Coronary artery (tissue), 2 donors: ENCODE results near the gene ADAMTS3.

Source experiments
- DNase-seq: peaks from one replicate; pipeline ENCODE4 v3.0.0-alpha.2; 2017; ENCODE audit warnings: low spot score
- H3K27ac ChIP-seq, 2 donors: fragments of 200-600 bp; sonication (generic); one replicate each; pipeline ENCODE4 v1.5.1; 2016 to 2019
- H3K4me3 ChIP-seq: fragments of 200-600 bp; sonication (generic); 2 replicates; pipeline ENCODE4 v1.5.1; 2016; ENCODE audit warnings: mild to moderate bottlenecking, moderate library complexity
- TF ChIP-seq, protein P1 (sequence below): fragments of 200-600 bp; sonication (generic); IDR thresholded peaks from one replicate; pipeline ENCODE4 v1.5.1; 2019; ENCODE audit warnings: antibody characterized with exemption

ADAMTS3 gene

DNA sequence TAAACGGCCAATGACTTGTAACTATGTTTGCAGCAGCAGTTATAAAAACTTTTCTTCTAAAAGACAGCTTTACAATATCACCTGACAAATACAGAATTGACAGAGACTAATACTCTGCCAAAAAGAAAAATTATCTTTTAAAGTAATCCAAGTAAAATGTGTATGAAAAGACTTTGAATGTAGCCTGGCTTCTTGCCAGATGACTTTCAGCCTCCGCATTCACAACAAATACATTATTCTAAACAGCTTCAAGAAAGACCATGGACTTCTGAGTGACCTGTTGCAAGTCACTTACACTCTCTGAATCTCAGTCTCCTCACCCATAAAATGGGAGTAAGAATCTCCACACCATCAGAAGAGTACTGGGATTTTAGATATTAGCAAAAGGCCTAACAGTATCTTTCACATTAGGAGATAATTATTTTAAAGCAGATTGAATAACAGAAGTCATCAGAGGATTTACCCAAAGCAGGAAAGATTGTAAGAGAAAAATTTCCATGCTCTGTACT lies 2.5 kb downstream of the ADAMTS3 start:
- no peak for DNase-seq
- Histone ChIP-seq H3K4me3 (no peak overlapping the region), H3K27ac (no peak overlapping the region)
- TF ChIP-seq, protein P1, sequence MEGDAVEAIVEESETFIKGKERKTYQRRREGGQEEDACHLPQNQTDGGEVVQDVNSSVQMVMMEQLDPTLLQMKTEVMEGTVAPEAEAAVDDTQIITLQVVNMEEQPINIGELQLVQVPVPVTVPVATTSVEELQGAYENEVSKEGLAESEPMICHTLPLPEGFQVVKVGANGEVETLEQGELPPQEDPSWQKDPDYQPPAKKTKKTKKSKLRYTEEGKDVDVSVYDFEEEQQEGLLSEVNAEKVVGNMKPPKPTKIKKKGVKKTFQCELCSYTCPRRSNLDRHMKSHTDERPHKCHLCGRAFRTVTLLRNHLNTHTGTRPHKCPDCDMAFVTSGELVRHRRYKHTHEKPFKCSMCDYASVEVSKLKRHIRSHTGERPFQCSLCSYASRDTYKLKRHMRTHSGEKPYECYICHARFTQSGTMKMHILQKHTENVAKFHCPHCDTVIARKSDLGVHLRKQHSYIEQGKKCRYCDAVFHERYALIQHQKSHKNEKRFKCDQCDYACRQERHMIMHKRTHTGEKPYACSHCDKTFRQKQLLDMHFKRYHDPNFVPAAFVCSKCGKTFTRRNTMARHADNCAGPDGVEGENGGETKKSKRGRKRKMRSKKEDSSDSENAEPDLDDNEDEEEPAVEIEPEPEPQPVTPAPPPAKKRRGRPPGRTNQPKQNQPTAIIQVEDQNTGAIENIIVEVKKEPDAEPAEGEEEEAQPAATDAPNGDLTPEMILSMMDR = no peak

DNA sequence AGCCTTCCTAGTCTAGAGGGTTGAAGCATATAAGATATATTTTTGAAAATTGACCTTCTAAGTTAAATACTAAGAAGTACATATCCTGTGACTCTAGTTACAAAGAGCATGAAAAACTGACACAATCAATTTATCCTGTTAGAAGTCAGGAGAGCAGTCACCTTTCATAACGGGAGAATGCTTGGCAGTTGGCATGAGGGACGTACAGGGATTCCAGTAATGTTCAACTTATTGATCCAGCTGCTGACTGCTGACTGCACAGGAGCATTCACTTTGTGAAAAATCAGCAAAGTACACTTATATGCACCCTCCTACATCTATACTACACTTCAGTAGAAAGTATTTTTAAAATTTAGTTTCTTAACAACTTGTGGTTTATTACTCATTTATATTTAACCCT lies 4.2 kb downstream of the ADAMTS3 start:
- TF ChIP-seq, protein P1 = no peak
- peak overlapping the region in 1 of 2 donors; percentile 8 for H3K27ac ChIP-seq
- no peak for DNase-seq
- H3K4me3 ChIP-seq = no peak overlapping the region

DNA sequence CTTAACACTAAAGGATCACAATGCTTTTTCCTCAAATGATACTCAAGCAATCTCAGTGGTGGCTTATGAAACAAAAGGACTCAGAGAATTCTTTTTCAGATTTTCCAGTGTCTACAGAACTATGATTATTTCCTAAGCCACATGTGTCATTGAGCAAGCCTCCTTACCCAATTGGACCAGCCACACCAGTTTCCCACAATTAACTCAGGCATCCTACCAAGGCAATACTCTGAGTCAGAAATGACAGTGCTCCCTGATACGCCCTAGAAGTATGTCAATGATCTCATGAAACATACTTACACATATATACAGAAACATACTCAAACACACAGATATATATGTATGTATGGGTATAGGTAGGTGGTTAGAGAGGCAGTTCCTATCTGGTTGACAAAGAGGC lies 4.8 kb downstream of the ADAMTS3 start:
- no peak overlapping the region for H3K4me3 ChIP-seq

DNA sequence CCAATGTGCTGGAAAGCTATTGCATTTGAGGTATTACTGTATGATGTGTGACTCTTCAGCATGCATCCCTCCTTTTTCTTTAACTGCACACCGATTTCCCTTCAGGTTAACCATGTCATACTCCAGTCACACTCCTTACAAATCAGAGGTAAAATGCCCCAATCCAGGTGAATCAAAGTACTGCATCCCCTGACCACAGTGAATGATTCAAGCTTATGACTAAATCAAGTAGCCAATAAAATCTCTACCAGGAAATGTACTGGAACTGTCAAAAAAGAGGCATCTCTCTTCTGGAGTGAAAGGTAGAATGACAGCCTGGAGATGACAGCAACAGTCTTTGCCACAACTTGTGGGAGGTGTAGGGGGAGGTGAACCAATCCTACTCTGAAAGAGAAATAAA lies 10.4 kb downstream of the ADAMTS3 start:
- TF ChIP-seq, protein P1 = no peak
- DNase-seq = no peak
- no peak overlapping the region for H3K27ac ChIP-seq
- no peak overlapping the region for H3K4me3 ChIP-seq

More for the DNA sequence above, 4.8 kb downstream of the ADAMTS3 start:
- no peak for DNase-seq
- peak overlapping the region in 1 of 2 donors; percentile 8 for H3K27ac ChIP-seq
- TF ChIP-seq, protein P1 = no peak

DNA sequence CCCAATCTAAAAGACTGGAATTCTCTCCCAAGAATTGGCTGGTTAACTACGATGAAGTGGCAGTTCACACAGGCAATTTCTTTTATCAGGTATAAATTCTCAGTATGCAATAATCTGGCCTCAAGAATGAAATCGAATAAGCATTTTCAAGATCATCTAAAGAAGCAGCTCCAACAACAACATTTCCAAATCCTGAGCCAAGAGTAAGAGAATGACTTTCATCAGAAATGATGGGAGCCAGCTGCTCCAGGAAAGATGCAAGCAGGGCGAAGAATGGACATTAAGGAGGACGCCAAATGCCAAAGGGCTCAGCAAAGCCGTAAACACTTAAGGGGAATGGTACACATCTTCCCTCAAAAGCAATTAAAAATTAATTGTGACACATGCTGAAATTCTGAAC lies 12.0 kb downstream of the ADAMTS3 start:
- TF ChIP-seq, protein P1 = no peak
- no peak overlapping the region for H3K27ac ChIP-seq
- DNase-seq = no peak
- H3K4me3 ChIP-seq = no peak overlapping the region

DNA sequence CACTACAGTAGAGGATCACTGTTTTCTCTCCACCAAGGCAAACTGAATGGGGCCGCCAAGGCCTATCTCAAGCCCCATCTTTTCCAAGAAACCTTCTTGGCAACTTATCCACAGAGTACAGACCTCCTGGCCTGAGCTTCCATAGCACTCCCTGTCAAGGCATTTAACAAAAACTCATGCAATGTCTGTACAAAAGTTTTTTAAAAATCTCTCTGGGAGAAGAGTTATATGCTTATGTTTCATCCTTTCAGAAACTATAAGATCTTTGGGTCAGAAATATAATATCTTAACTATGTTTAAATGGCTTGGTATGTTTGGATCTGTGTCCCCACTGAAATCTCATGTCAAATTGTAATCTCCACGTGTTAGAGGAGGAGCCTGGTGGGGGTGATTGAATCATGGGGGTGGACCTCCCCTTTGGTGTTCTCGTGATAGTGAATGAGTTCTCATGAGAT lies 13.6 kb downstream of the ADAMTS3 start:
- TF ChIP-seq, protein P1 = no peak
- Histone ChIP-seq H3K4me3 (no peak overlapping the region), H3K27ac (no peak overlapping the region)
- no peak for DNase-seq

DNA sequence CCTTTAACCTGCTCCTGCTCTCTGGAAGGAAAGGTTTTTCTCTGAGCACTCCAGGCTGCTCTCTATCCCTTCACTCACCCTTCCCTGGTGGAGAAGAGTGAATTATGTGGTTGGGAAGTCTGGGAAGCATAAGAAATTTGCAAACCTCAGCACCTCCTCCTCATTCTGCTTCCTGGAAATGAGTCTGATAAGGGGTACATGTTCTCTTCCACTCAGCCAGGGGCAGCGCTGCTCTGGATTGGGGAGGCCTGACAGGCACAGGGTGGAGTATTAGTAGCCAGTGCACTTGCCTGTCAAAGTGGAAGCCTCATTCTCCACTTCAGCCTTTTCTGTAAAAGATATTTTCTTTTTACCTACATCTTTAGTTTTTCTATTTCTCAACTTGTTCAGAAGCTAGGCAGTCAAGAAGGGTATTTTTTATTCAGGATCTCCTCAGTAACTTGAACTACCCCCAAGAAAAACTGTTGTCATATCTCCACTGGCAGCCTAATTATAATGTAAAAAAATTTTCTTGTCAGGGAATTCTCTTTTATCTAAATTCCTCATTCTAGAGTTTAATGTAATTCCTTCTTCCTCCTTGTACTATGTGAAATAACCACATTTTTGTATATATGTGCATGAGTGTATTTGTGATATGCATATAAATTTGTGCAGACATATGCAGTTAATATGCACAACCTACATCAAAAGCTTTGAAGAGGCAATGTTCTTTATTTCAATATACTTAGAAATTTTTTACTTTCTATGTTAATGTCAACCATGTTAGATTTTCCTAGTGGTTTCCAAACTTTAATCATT lies 15.3 kb downstream of the ADAMTS3 start:
- no peak for DNase-seq
- H3K27ac ChIP-seq = no peak overlapping the region
- TF ChIP-seq, protein P1 = no peak

More for the DNA sequence above, 15.3 kb downstream of the ADAMTS3 start:
- no peak overlapping the region for H3K4me3 ChIP-seq
